ENCODE data around the gene PRR27.

DNA sequence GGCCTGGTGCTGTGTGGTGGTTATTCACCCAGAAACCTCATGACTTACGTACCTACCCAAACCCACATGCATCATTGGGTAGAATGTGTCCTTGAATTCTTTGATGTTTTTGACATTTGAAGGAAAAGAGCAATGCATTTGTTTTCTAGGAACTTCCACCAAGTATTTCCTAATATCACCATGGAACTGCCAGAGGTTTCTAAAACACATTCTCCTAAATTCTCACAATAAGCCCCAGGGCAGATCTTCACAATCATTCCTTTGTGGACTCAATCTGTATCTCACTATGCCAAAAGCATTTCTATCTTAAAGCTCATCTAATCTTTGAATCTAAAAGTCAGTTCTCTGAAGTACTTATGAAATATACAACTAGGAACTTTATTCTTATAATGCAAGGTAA lies 33.2 kb downstream of the PRR27 start:
- no peak for TF ChIP-seq POLR2AphosphoS5 (IDR thresholded peaks at IDR 0.05; ENCODE audit: low read depth)
- TF ChIP-seq, protein P1, sequence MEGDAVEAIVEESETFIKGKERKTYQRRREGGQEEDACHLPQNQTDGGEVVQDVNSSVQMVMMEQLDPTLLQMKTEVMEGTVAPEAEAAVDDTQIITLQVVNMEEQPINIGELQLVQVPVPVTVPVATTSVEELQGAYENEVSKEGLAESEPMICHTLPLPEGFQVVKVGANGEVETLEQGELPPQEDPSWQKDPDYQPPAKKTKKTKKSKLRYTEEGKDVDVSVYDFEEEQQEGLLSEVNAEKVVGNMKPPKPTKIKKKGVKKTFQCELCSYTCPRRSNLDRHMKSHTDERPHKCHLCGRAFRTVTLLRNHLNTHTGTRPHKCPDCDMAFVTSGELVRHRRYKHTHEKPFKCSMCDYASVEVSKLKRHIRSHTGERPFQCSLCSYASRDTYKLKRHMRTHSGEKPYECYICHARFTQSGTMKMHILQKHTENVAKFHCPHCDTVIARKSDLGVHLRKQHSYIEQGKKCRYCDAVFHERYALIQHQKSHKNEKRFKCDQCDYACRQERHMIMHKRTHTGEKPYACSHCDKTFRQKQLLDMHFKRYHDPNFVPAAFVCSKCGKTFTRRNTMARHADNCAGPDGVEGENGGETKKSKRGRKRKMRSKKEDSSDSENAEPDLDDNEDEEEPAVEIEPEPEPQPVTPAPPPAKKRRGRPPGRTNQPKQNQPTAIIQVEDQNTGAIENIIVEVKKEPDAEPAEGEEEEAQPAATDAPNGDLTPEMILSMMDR (IDR thresholded peaks at IDR 0.05; ENCODE audit: insufficient read depth, low read length), result no peak
